Measurements from ENCODE around the gene ZBTB16. TPM values are rescaled to one million over a fixed set of nuclear protein-coding genes. Genes with fewer than 3 reads are reported as not detected.
A peak's percentile ranks its signal among the peaks of the same experiment; 100 is the strongest.

ZBTB16 gene
- total and polyA plus RNA-seq, 2 experiments from 2014 or later, result 0.29 to 1.4 TPM

DNA sequence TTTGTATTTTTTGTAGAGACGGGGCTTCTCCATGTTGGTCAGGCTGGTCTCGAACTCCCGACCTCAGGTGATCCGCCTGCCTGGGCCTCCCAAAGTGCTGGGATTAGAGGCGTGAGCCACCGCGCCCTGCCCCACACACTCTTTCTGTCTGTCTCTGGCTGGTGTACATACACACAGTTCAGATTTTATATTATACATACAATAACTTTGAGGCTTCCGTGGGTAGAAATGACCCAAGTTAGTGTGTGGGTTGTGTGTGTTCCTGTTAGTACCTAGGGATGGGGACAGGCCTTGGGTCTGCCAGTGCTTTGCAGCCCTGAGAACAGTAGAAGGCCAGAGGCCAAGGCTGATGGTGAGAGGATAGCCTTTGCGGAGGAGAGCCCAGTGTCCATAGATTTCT, 2.8 kb downstream of the ZBTB16 start:
- Mint-ChIP-seq H3K4me1 (peaks cover 19% of the 10 kb centered on the region), H3K4me3 (no peak overlapping the region; the same call in 2 of the 3 replicates), H3K27ac (no peak overlapping the region), H3K27me3 (ENCODE audit: insufficient read depth, low read depth, poor library complexity) (peaks cover 73% of the 10 kb centered on the region), H3K9me3 (no peaks in the 10 kb centered on the region; the same call in 1 of the 3 replicates), H3K36me3 (ENCODE audit: low read depth) (no peaks in the 10 kb centered on the region; the same call in 2 of the 3 replicates)
- Histone ChIP-seq H3K4me1 (ENCODE audit: insufficient read depth) (peaks cover 22% of the 10 kb centered on the region), H3K4me2 (no peak overlapping the region), H3K79me2 (replicated peaks; ENCODE audit: insufficient read depth) (no peaks in the 10 kb centered on the region), H3K27me3 (ENCODE audit: insufficient read depth) (peaks cover 71% of the 10 kb centered on the region), H3F3A (replicated peaks; ENCODE audit: low read depth) (peaks cover 9% of the 10 kb centered on the region; the same call in 1 of the 2 replicates), H3K36me3 (ENCODE audit: insufficient read depth) (no peaks in the 10 kb centered on the region), H4K20me1 (replicated peaks; ENCODE audit: insufficient read depth) (no peaks in the 10 kb centered on the region; the same call in 1 of the 2 replicates), H3K27ac (ENCODE audit: low read depth) (no peak overlapping the region), H3K4me3 (no peak overlapping the region), H2AFZ (no peak overlapping the region), H3K9me2 (ENCODE audit: insufficient read depth) (no peaks in the 10 kb centered on the region)
- TF ChIP-seq ZNF114 (CRISPR knock-in tag; IDR thresholded peaks at IDR 0.05) (no peak), EZH2 (IDR thresholded peaks at IDR 0.05; ENCODE audit: low read depth, unreplicated experiment) (peak; percentile 21)
- ATAC-seq (no peak), DNase-seq (ENCODE audit: low spot score) (no peak)

DNA sequence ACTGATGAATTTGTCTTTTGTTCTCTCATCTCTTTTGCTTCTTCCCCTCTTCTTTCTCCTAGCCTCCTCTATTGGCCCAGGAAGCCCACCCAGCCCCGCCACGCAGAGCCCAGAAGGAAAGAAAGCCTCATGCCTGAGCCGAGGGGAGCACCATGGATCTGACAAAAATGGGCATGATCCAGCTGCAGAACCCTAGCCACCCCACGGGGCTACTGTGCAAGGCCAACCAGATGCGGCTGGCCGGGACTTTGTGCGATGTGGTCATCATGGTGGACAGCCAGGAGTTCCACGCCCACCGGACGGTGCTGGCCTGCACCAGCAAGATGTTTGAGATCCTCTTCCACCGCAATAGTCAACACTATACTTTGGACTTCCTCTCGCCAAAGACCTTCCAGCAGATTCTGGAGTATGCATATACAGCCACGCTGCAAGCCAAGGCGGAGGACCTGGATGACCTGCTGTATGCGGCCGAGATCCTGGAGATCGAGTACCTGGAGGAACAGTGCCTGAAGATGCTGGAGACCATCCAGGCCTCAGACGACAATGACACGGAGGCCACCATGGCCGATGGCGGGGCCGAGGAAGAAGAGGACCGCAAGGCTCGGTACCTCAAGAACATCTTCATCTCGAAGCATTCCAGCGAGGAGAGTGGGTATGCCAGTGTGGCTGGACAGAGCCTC, 3.8 kb downstream of the ZBTB16 start:
- H3K79me2 ChIP-seq (replicated peaks; ENCODE audit: insufficient read depth), result no peaks in the 10 kb centered on the region
- H3K4me2 ChIP-seq, result no peak overlapping the region
- no peak overlapping the region for H3K4me3 Mint-ChIP-seq
- no peaks in the 10 kb centered on the region; the same call in 2 of the 3 replicates for H3K36me3 Mint-ChIP-seq (ENCODE audit: low read depth)
- peaks cover 16% of the 10 kb centered on the region for H3K4me1 Mint-ChIP-seq
- peaks cover 63% of the 10 kb centered on the region for H3K27me3 Mint-ChIP-seq (ENCODE audit: insufficient read depth, low read depth, poor library complexity)
- no peaks in the 10 kb centered on the region for H3K36me3 ChIP-seq (ENCODE audit: insufficient read depth)
- H2AFZ ChIP-seq, result no peak overlapping the region
- no peak for ATAC-seq
- H3K27ac ChIP-seq (ENCODE audit: low read depth), result no peak overlapping the region
- peaks cover 2% of the 10 kb centered on the region; the same call in 1 of the 2 replicates for H3F3A ChIP-seq (replicated peaks; ENCODE audit: low read depth)
- H3K4me3 ChIP-seq, result no peak overlapping the region
- no peaks in the 10 kb centered on the region; the same call in 1 of the 3 replicates for H3K9me3 Mint-ChIP-seq
- H3K4me1 ChIP-seq (ENCODE audit: insufficient read depth), result peaks cover 14% of the 10 kb centered on the region
- H3K9me2 ChIP-seq (ENCODE audit: insufficient read depth), result no peaks in the 10 kb centered on the region
- H4K20me1 ChIP-seq (replicated peaks; ENCODE audit: insufficient read depth), result no peaks in the 10 kb centered on the region; the same call in 1 of the 2 replicates
- peaks cover 61% of the 10 kb centered on the region for H3K27me3 ChIP-seq (ENCODE audit: insufficient read depth)
- no peak overlapping the region for H3K27ac Mint-ChIP-seq
- DNase-seq (ENCODE audit: low spot score), result no peak
- TF ChIP-seq JUNB (IDR thresholded peaks at IDR 0.05; ENCODE audit: unreplicated experiment), result no peak
- TF ChIP-seq ZNF331 (CRISPR knock-in tag; IDR thresholded peaks at IDR 0.05; ENCODE audit: low read depth), result no peak
- TF ChIP-seq, protein P1, sequence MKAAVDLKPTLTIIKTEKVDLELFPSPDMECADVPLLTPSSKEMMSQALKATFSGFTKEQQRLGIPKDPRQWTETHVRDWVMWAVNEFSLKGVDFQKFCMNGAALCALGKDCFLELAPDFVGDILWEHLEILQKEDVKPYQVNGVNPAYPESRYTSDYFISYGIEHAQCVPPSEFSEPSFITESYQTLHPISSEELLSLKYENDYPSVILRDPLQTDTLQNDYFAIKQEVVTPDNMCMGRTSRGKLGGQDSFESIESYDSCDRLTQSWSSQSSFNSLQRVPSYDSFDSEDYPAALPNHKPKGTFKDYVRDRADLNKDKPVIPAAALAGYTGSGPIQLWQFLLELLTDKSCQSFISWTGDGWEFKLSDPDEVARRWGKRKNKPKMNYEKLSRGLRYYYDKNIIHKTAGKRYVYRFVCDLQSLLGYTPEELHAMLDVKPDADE (IDR thresholded peaks at IDR 0.05), result no peak
- no peak for TF ChIP-seq STAT1 (IDR thresholded peaks at IDR 0.05; ENCODE audit: unreplicated experiment)
- TF ChIP-seq EZH2phosphoT487 (IDR thresholded peaks at IDR 0.05; ENCODE audit: unreplicated experiment), result no peak
- TF ChIP-seq, protein P2, sequence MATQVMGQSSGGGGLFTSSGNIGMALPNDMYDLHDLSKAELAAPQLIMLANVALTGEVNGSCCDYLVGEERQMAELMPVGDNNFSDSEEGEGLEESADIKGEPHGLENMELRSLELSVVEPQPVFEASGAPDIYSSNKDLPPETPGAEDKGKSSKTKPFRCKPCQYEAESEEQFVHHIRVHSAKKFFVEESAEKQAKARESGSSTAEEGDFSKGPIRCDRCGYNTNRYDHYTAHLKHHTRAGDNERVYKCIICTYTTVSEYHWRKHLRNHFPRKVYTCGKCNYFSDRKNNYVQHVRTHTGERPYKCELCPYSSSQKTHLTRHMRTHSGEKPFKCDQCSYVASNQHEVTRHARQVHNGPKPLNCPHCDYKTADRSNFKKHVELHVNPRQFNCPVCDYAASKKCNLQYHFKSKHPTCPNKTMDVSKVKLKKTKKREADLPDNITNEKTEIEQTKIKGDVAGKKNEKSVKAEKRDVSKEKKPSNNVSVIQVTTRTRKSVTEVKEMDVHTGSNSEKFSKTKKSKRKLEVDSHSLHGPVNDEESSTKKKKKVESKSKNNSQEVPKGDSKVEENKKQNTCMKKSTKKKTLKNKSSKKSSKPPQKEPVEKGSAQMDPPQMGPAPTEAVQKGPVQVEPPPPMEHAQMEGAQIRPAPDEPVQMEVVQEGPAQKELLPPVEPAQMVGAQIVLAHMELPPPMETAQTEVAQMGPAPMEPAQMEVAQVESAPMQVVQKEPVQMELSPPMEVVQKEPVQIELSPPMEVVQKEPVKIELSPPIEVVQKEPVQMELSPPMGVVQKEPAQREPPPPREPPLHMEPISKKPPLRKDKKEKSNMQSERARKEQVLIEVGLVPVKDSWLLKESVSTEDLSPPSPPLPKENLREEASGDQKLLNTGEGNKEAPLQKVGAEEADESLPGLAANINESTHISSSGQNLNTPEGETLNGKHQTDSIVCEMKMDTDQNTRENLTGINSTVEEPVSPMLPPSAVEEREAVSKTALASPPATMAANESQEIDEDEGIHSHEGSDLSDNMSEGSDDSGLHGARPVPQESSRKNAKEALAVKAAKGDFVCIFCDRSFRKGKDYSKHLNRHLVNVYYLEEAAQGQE (IDR thresholded peaks at IDR 0.05; ENCODE audit: unreplicated experiment), result no peak
- TF ChIP-seq, protein P3, sequence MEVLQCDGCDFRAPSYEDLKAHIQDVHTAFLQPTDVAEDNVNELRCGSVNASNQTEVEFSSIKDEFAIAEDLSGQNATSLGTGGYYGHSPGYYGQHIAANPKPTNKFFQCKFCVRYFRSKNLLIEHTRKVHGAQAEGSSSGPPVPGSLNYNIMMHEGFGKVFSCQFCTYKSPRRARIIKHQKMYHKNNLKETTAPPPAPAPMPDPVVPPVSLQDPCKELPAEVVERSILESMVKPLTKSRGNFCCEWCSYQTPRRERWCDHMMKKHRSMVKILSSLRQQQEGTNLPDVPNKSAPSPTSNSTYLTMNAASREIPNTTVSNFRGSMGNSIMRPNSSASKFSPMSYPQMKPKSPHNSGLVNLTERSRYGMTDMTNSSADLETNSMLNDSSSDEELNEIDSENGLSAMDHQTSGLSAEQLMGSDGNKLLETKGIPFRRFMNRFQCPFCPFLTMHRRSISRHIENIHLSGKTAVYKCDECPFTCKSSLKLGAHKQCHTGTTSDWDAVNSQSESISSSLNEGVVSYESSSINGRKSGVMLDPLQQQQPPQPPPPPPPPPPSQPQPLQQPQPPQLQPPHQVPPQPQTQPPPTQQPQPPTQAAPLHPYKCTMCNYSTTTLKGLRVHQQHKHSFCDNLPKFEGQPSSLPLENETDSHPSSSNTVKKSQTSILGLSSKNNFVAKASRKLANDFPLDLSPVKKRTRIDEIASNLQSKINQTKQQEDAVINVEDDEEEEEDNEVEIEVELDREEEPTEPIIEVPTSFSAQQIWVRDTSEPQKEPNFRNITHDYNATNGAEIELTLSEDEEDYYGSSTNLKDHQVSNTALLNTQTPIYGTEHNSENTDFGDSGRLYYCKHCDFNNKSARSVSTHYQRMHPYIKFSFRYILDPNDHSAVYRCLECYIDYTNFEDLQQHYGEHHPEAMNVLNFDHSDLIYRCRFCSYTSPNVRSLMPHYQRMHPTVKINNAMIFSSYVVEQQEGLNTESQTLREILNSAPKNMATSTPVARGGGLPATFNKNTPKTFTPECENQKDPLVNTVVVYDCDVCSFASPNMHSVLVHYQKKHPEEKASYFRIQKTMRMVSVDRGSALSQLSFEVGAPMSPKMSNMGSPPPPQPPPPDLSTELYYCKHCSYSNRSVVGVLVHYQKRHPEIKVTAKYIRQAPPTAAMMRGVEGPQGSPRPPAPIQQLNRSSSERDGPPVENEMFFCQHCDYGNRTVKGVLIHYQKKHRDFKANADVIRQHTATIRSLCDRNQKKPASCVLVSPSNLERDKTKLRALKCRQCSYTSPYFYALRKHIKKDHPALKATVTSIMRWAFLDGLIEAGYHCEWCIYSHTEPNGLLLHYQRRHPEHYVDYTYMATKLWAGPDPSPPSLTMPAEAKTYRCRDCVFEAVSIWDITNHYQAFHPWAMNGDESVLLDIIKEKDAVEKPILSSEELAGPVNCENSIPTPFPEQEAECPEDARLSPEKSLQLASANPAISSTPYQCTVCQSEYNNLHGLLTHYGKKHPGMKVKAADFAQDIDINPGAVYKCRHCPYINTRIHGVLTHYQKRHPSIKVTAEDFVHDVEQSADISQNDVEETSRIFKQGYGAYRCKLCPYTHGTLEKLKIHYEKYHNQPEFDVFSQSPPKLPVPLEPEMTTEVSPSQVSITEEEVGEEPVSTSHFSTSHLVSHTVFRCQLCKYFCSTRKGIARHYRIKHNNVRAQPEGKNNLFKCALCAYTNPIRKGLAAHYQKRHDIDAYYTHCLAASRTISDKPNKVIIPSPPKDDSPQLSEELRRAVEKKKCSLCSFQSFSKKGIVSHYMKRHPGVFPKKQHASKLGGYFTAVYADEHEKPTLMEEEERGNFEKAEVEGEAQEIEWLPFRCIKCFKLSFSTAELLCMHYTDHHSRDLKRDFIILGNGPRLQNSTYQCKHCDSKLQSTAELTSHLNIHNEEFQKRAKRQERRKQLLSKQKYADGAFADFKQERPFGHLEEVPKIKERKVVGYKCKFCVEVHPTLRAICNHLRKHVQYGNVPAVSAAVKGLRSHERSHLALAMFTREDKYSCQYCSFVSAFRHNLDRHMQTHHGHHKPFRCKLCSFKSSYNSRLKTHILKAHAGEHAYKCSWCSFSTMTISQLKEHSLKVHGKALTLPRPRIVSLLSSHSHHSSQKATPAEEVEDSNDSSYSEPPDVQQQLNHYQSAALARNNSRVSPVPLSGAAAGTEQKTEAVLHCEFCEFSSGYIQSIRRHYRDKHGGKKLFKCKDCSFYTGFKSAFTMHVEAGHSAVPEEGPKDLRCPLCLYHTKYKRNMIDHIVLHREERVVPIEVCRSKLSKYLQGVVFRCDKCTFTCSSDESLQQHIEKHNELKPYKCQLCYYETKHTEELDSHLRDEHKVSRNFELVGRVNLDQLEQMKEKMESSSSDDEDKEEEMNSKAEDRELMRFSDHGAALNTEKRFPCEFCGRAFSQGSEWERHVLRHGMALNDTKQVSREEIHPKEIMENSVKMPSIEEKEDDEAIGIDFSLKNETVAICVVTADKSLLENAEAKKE (CRISPR knock-in tag; IDR thresholded peaks at IDR 0.05), result no peak
- TF ChIP-seq ZNF114 (CRISPR knock-in tag; IDR thresholded peaks at IDR 0.05), result no peak
- no peak for TF ChIP-seq CREB1 (CRISPR knock-in tag; IDR thresholded peaks at IDR 0.05; ENCODE audit: low read depth)

Measured in GM23338 (cell line).